Neural cell (in vitro differentiated cells): ENCODE results near the gene CARS1.

Source experiments
- EZH2 ChIP-seq: fragments of 200-600, 300-800 bp; shearing (Covaris generic), sonication (generic); IDR thresholded peaks from 2 replicates; pipeline ENCODE4 v1.6.1; 2014; ENCODE audit warnings: antibody characterized with exemption, low read length, borderline replicate concordance, mild to moderate bottlenecking; ENCODE audit not compliant: insufficient read depth, poor library complexity, severe bottlenecking
- TAF1 ChIP-seq: IDR thresholded peaks from 2 replicates; pipeline ENCODE4 v1.6.1; 2012; ENCODE audit warnings: low read depth

DNA sequence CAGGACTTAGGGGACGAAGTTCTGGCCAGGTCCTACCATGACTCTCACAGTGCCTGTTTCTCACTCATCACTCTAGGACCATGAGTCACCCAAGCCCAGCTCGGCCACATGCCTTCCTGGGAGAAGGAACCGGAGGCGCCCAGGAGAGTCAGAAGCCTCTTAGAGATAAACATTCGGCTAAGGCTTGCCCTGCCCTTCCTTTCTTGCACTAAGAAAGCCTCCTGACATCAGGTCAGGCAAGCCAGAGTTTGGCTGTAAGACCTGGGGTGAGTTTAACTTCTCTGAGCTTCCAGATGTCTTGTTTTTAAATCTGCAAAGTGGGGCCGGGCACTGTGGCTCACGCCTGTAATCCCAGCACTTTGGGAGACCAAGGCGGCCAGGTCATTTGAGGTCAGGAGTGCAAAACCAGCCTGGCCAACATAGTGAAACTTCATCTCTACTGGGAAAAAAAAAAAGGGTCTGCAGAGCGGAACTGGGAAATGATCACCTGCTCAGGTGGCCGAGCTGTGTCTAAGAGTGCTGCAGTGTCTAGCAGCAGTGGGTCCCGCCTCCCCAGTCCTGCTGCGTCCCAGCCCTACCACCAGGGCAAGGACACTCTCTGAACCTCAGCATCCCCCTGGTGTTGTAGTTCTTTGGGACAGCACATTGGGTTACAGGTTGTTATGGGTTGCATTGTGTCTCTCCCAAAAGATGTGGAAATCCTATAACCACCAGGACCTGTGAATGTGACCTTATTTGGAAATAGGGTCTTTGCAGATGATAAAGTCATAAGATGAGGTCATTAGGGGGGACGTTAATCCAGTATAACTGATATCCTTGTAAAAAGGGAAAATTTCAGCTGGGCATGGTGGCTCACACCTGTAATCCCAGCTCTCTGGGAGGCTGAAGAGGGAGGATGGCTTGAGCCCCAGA is 1.8 kb upstream of the CARS1 start:
- TF ChIP-seq EZH2 = no peak
- no peak for TF ChIP-seq TAF1
